HEK293 (cell line): ENCODE measurements around the gene TECTA.

Source experiments
- CTCF ChIA-PET: fragments of 350-600 bp; formaldehyde crosslinking; extraction: SDS; loops from one replicate; lab custom pipeline; 2021; ENCODE audit warnings: antibody characterized with exemption; lab: Yijun Ruan, JAX
- POLR2A ChIA-PET: fragments of 300-600 bp; formaldehyde crosslinking; extraction: SDS; loops from one replicate; lab custom pipeline; 2020; ENCODE audit warnings: antibody characterized with exemption, inconsistent platforms; lab: Yijun Ruan, JAX
- H3K27ac ChIP-seq: fragments of 200-500 bp; sonication (Bioruptor generic); 2 replicates; pipeline ENCODE4 v1.5.1; 2014; ENCODE audit warnings: low read depth, low read length, control low read depth, inconsistent platforms; ENCODE audit errors: extremely low read depth
- H3K36me3 ChIP-seq, 2 experiments: fragments of 200-500 bp in 1 of 2; sonication (Bioruptor generic) in 1 of 2; 1 replicate in 1 of 2; 2 replicates in 1 of 2; pipeline ENCODE4 v1.5.1; 2014 to 2017; ENCODE audit warnings: inconsistent platforms in 2 of 2, low read length in 2 of 2; ENCODE audit not compliant: control insufficient read depth in 2 of 2, insufficient read depth in 1 of 2
- H3K4me1 ChIP-seq: fragments of 200-500 bp; sonication (Bioruptor generic); 2 replicates; pipeline ENCODE4 v1.5.1; 2014; ENCODE audit warnings: mild to moderate bottlenecking, low read length, inconsistent platforms; ENCODE audit not compliant: control insufficient read depth, insufficient read depth
- H3K4me3 ChIP-seq: 2 replicates; pipeline ENCODE4 v1.5.1; 2011; ENCODE audit warnings: low read depth, mild to moderate bottlenecking, control low read depth, low read length, moderate library complexity
- H3K9me3 ChIP-seq: fragments of 200-500 bp; sonication (Bioruptor generic); 2 replicates; pipeline ENCODE4 v1.5.1; 2014; ENCODE audit warnings: low read depth, low read length, inconsistent platforms; ENCODE audit not compliant: control insufficient read depth, insufficient read depth
- KLF8 ChIP-seq: fragments of 450-650 bp; formaldehyde crosslinking; IDR thresholded peaks from 2 replicates; pipeline ENCODE4 v1.5.1; 2016; ENCODE audit warnings: missing biosample characterization, missing genetic modification characterization
- MYNN ChIP-seq: fragments of 450-650 bp; formaldehyde crosslinking; IDR thresholded peaks from 2 replicates; pipeline ENCODE4 v1.5.1; 2016; ENCODE audit warnings: missing biosample characterization, missing genetic modification characterization, borderline replicate concordance
- SETDB1 ChIP-seq: IDR thresholded peaks from one replicate; pipeline ENCODE4 v1.6.1; 2017; ENCODE audit warnings: mild to moderate bottlenecking, low read length, moderate library complexity, mixed read lengths; ENCODE audit not compliant: insufficient read length
- SP3 ChIP-seq: fragments of 450-650 bp; formaldehyde crosslinking; IDR thresholded peaks from 2 replicates; pipeline ENCODE4 v1.5.1; 2016; ENCODE audit warnings: missing biosample characterization, missing genetic modification characterization
- TRIM28 ChIP-seq: IDR thresholded peaks from 2 replicates; pipeline ENCODE4 v1.6.1; 2011; ENCODE audit warnings: low read length, control low read depth, borderline replicate concordance
- ZBTB48 ChIP-seq: fragments of 450-650 bp; formaldehyde crosslinking; IDR thresholded peaks from 2 replicates; pipeline ENCODE4 v1.5.1; 2016; ENCODE audit warnings: missing biosample characterization, missing genetic modification characterization
- ZNF133 ChIP-seq: fragments of 450-650 bp; formaldehyde crosslinking; IDR thresholded peaks from 2 replicates; pipeline ENCODE4 v1.5.1; 2016; ENCODE audit warnings: missing biosample characterization, missing genetic modification characterization
- ZNF394 ChIP-seq: fragments of 450-650 bp; formaldehyde crosslinking; IDR thresholded peaks from 2 replicates; pipeline ENCODE4 v1.5.1; 2016; ENCODE audit warnings: missing biosample characterization, missing genetic modification characterization, mild to moderate bottlenecking, moderate library complexity, borderline replicate concordance
- ZNF501 ChIP-seq: fragments of 450-650 bp; formaldehyde crosslinking; IDR thresholded peaks from 2 replicates; pipeline ENCODE4 v1.5.1; 2016; ENCODE audit warnings: missing biosample characterization, missing genetic modification characterization
- ZNF560 ChIP-seq: fragments of 450-650 bp; formaldehyde crosslinking; IDR thresholded peaks from 2 replicates; pipeline ENCODE4 v1.5.1; 2017; ENCODE audit warnings: missing biosample characterization, missing genetic modification characterization, borderline replicate concordance
- ZNF571 ChIP-seq: fragments of 450-650 bp; formaldehyde crosslinking; IDR thresholded peaks from 2 replicates; pipeline ENCODE4 v1.5.0; 2017; ENCODE audit warnings: missing biosample characterization, missing genetic modification characterization
- ZNF585B ChIP-seq: fragments of 450-650 bp; formaldehyde crosslinking; IDR thresholded peaks from 2 replicates; pipeline ENCODE4 v1.5.1; 2016; ENCODE audit warnings: missing biosample characterization, missing genetic modification characterization
- ZNF654 ChIP-seq: fragments of 450-650 bp; formaldehyde crosslinking; IDR thresholded peaks from 2 replicates; pipeline ENCODE4 v1.5.1; 2016; ENCODE audit warnings: low read depth, missing biosample characterization, missing genetic modification characterization
- ZNF747 ChIP-seq: fragments of 450-650 bp; formaldehyde crosslinking; IDR thresholded peaks from 2 replicates; pipeline ENCODE4 v1.5.1; 2016; ENCODE audit warnings: missing biosample characterization, missing genetic modification characterization
- TF ChIP-seq, protein P1 (sequence below): fragments of 450-650 bp; formaldehyde crosslinking; IDR thresholded peaks from 2 replicates; pipeline ENCODE4 v1.5.1; 2016; ENCODE audit warnings: missing biosample characterization, missing genetic modification characterization
- TF ChIP-seq, protein P2 (sequence below): fragments of 450-650 bp; formaldehyde crosslinking; IDR thresholded peaks from 2 replicates; pipeline ENCODE4 v1.5.1; 2016; ENCODE audit warnings: missing biosample characterization, missing genetic modification characterization
- TF ChIP-seq, protein P3 (sequence below): fragments of 450-650 bp; formaldehyde crosslinking; IDR thresholded peaks from 2 replicates; pipeline ENCODE4 v1.5.1; 2016; ENCODE audit warnings: missing biosample characterization, missing genetic modification characterization
- TF ChIP-seq, protein P4 (sequence below): fragments of 450-650 bp; formaldehyde crosslinking; IDR thresholded peaks from 2 replicates; pipeline ENCODE4 v1.5.1; 2017; ENCODE audit warnings: missing biosample characterization, missing genetic modification characterization

The TECTA gene

DNA sequence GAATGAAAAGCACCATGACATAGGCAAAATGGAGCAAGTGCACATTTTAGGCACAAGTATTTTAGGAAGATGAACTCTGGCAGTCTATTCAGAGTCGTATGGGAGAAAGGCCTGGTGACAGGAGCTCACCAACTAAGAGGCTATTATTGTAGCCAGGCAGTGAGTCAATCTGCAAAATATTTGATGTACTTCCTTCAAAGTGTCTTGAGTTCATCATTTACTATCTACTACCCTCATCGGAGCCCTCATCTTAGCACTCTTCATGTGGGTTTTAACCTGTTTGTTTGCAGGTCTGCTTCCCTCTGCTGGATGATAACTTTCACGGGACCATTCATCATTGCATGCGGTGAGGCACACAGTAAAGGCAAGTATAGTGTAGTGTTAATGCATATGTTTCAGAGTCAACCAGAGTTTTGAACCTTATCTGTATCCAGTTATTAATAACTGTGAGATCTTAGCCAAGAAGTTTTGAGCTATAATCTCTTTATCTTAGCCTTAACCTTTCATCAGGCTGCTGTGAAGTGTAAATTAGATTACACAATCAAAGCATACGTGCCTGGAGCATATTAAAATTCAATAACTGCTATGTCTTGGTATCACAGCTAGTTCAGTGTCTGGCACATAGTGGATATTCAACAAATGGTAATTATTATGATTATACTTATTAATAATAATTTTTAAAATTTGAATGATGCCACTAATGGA is 120.6 kb downstream of the TECTA start:
- Histone ChIP-seq H3K4me1 (no peaks in the 10 kb centered on the region), H3K4me3 (no peak overlapping the region), H3K36me3 (no peaks in the 10 kb centered on the region), H3K27ac (no peak overlapping the region), H3K9me3 (no peaks in the 10 kb centered on the region)
- CTCF ChIA-PET = interaction anchor here (0.6 to 0.9 kb wide), 3 partner anchors 27 to 241 kb away, joined by 3 read pairs; no protein-coding TSS in a partner anchor
- TF ChIP-seq ZNF747 = no peak
- no peak for TF ChIP-seq ZBTB48 (tag by site-specific recombination)
- no peak for TF ChIP-seq ZNF571 (tag by site-specific recombination)
- TF ChIP-seq, protein P1, sequence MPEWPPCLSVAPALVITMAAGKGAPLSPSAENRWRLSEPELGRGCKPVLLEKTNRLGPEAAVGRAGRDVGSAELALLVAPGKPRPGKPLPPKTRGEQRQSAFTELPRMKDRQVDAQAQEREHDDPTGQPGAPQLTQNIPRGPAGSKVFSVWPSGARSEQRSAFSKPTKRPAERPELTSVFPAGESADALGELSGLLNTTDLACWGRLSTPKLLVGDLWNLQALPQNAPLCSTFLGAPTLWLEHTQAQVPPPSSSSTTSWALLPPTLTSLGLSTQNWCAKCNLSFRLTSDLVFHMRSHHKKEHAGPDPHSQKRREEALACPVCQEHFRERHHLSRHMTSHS (tag by site-specific recombination) = no peak
- no peak for TF ChIP-seq ZNF585B (tag by site-specific recombination)
- POLR2A ChIA-PET = no interaction called here

DNA sequence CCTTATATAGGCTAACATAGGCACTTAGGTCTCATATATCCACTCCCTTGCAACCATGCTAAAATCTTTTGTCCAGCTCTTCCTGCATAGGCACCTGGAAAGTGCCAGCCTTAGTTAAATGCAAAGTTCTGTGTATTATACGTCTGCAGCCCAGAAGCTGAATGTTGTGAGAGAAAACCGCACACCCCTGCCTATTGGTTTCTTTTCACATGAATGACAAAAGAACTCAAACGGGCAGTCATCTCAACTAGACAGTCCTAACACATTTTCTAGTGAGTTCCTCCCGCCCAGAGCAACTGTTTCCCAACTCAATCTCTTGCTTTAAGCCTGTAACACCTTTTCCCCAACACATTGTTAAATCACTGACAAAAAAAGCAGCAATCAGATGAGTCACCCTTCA is 122.1 kb downstream of the TECTA start:
- ChIA-PET POLR2A (no interaction called here), CTCF (interaction anchor here (0.6 kb wide), 2 partner anchors 28 to 29 kb away, joined by 3 to 4 read pairs; no protein-coding TSS in a partner anchor)
- no peaks in the 10 kb centered on the region for H3K36me3 ChIP-seq
- TF ChIP-seq, protein P2, sequence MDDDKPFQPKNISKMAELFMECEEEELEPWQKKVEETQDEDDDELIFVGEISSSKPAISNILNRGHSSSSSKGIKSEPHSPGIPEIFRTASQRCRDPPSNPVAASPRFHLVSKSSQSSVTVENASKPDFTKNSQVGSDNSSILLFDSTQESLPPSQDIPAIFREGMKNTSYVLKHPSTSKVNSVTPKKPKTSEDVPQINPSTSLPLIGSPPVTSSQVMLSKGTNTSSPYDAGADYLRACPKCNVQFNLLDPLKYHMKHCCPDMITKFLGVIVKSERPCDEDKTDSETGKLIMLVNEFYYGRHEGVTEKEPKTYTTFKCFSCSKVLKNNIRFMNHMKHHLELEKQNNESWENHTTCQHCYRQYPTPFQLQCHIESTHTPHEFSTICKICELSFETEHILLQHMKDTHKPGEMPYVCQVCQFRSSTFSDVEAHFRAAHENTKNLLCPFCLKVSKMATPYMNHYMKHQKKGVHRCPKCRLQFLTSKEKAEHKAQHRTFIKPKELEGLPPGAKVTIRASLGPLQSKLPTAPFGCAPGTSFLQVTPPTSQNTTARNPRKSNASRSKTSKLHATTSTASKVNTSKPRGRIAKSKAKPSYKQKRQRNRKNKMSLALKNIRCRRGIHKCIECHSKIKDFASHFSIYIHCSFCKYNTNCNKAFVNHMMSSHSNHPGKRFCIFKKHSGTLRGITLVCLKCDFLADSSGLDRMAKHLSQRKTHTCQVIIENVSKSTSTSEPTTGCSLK = no peak
- H3K4me1 ChIP-seq = no peaks in the 10 kb centered on the region
- H3K27ac ChIP-seq = no peak overlapping the region
- H3K9me3 ChIP-seq = no peaks in the 10 kb centered on the region
- no peak overlapping the region for H3K4me3 ChIP-seq

DNA sequence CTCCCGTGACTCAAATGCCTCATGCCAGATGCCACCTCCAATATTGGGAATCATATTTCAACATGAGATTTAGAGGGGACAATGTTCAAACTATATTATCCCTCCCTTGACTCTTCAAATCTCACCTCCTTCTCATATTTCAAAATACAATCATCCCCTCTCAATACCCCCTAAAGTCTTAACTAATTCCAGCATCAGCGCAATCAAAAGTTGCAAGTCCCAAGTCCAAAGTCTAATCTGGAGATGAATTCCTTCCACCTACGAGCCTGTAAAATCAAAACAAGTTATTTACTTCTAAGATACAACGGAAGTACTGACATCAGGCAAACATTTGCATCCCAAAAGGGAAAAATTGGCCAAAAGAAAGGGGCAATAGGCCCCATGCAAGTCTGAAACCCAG is 124.3 kb downstream of the TECTA start:
- POLR2A ChIA-PET = no interaction called here
- H3K36me3 ChIP-seq = no peaks in the 10 kb centered on the region
- TF ChIP-seq MYNN (no peak), ZNF560 (tag by site-specific recombination) (no peak)
- CTCF ChIA-PET = no interaction called here
- H3K4me3 ChIP-seq = no peak overlapping the region
- H3K9me3 ChIP-seq = no peaks in the 10 kb centered on the region
- H3K27ac ChIP-seq = no peak overlapping the region
- no peaks in the 10 kb centered on the region for H3K4me1 ChIP-seq

DNA sequence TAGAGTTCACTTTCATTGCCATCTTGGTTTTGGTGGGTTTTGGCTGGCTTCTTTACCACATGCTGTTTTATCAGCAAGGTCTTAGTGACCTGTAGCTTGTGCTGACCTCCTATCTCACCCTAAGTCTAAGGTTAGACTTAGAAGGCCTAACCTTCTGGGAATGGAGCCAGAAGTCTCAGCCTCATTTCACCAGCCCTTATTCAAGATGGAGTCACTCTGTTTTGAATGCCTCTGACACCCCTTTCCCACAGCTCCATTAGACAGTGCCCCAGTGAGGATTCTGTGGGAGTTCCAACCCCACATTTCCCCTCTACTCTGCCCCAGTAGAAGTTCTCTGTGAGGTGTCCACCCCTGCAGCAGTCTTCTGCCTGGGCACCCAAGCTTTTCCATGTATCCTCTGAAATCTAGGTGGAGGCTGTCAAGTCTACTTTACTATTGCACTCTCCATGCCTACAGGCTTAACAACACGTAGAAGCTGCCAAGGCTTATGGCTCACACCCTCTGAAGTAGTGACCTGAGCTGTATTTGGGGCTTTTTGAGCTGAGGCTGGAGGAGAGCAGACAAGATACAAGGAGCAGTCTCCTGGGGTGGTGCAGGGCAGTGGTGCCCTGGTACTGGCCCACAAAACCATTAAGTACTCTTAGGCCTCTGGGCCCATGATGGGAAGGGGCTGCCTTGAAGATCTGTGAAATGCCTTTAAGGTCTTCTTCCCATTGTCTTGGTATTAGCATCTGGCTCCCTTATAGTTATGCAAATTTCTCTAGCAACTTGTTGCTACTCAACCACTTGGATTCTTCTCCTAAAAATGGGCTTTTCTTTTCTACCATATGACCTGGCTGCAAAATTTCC is 125.6 kb downstream of the TECTA start:
- H3K36me3 ChIP-seq = no peaks in the 10 kb centered on the region
- no peaks in the 10 kb centered on the region for H3K9me3 ChIP-seq
- no peaks in the 10 kb centered on the region for H3K4me1 ChIP-seq
- H3K27ac ChIP-seq = no peak overlapping the region
- no peak for TF ChIP-seq ZNF394
- peak; percentile 86 for TF ChIP-seq SETDB1
- TF ChIP-seq ZNF133 (tag by site-specific recombination) = no peak
- peak; percentile 87 for TF ChIP-seq ZNF585B (tag by site-specific recombination)
- TF ChIP-seq TRIM28 = peak; percentile 93
- no peak for TF ChIP-seq SP3 (tag by site-specific recombination)
- TF ChIP-seq ZNF654 (tag by site-specific recombination) = no peak
- TF ChIP-seq, protein P3, sequence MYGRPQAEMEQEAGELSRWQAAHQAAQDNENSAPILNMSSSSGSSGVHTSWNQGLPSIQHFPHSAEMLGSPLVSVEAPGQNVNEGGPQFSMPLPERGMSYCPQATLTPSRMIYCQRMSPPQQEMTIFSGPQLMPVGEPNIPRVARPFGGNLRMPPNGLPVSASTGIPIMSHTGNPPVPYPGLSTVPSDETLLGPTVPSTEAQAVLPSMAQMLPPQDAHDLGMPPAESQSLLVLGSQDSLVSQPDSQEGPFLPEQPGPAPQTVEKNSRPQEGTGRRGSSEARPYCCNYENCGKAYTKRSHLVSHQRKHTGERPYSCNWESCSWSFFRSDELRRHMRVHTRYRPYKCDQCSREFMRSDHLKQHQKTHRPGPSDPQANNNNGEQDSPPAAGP (tag by site-specific recombination) = no peak
- TF ChIP-seq, protein P4, sequence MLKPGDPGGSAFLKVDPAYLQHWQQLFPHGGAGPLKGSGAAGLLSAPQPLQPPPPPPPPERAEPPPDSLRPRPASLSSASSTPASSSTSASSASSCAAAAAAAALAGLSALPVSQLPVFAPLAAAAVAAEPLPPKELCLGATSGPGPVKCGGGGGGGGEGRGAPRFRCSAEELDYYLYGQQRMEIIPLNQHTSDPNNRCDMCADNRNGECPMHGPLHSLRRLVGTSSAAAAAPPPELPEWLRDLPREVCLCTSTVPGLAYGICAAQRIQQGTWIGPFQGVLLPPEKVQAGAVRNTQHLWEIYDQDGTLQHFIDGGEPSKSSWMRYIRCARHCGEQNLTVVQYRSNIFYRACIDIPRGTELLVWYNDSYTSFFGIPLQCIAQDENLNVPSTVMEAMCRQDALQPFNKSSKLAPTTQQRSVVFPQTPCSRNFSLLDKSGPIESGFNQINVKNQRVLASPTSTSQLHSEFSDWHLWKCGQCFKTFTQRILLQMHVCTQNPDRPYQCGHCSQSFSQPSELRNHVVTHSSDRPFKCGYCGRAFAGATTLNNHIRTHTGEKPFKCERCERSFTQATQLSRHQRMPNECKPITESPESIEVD = no peak
- TF ChIP-seq ZNF501 (tag by site-specific recombination) = no peak
- no peak for TF ChIP-seq KLF8 (tag by site-specific recombination)
- CTCF ChIA-PET = interaction anchor here (0.7 kb wide), 1 partner anchor 14 kb away, joined by 3 read pairs; no protein-coding TSS in a partner anchor
- POLR2A ChIA-PET = interaction anchor here (0.6 kb wide), 1 partner anchor 1057 kb away, joined by 3 read pairs; no protein-coding TSS in a partner anchor
- no peak overlapping the region for H3K4me3 ChIP-seq
